Trophoblast cell (in vitro differentiated cells and primary cell): ENCODE data around the gene GAB2.

ENCODE experiments used
- DNase-seq, 2 donors: peaks; one replicate each; pipeline ENCODE4 v3.0.0-alpha.2; 2016
- H2AFZ ChIP-seq: 2 replicates; pipeline ENCODE4 v1.6.1; 2013; ENCODE audit warnings: low read length, moderate library complexity, mild to moderate bottlenecking; ENCODE audit not compliant: insufficient read depth, poor library complexity
- H2AK5ac ChIP-seq: 2 replicates; pipeline ENCODE4 v1.6.1; 2013; ENCODE audit warnings: mild to moderate bottlenecking, low read length
- H2BK120ac ChIP-seq: 2 replicates; pipeline ENCODE4 v1.6.1; 2013; ENCODE audit warnings: low read length, mild to moderate bottlenecking, moderate library complexity; ENCODE audit not compliant: insufficient read depth, poor library complexity
- H2BK12ac ChIP-seq: 2 replicates; pipeline ENCODE4 v1.6.1; 2013; ENCODE audit warnings: mild to moderate bottlenecking, low read length, moderate library complexity
- H2BK5ac ChIP-seq: 2 replicates; pipeline ENCODE4 v1.6.1; 2013; ENCODE audit warnings: low read length, low read depth, moderate library complexity, mild to moderate bottlenecking; ENCODE audit not compliant: poor library complexity
- H3K14ac ChIP-seq: 2 replicates; pipeline ENCODE4 v1.6.1; 2013; ENCODE audit warnings: mild to moderate bottlenecking, low read length
- H3K18ac ChIP-seq: 2 replicates; pipeline ENCODE4 v1.6.1; 2013; ENCODE audit warnings: mild to moderate bottlenecking, low read length
- H3K23ac ChIP-seq: 2 replicates; pipeline ENCODE4 v1.6.1; 2013; ENCODE audit warnings: low read length
- H3K27ac ChIP-seq: 2 replicates; pipeline ENCODE4 v1.5.1; 2013; ENCODE audit warnings: low read depth, mild to moderate bottlenecking, inconsistent platforms, low read length, moderate library complexity
- H3K27me3 ChIP-seq: 2 replicates; pipeline ENCODE4 v1.6.1; 2013; ENCODE audit warnings: inconsistent platforms, mild to moderate bottlenecking, low read length, moderate library complexity; ENCODE audit not compliant: insufficient read depth
- H3K36me3 ChIP-seq, 2 experiments: 1 replicate in 1 of 2; 2 replicates in 1 of 2; pipeline ENCODE4 v1.6.1; 2013; ENCODE audit warnings: low read length in 2 of 2, mild to moderate bottlenecking in 2 of 2, moderate library complexity in 1 of 2; ENCODE audit not compliant: insufficient read depth in 2 of 2, control insufficient read depth in 1 of 2
- H3K4ac ChIP-seq: 2 replicates; pipeline ENCODE4 v1.6.1; 2013; ENCODE audit warnings: low read depth, mild to moderate bottlenecking, low read length, moderate library complexity
- H3K4me1 ChIP-seq, 2 experiments: 1 replicate in 1 of 2; 2 replicates in 1 of 2; pipeline ENCODE4 v1.6.1; 2013; ENCODE audit warnings: low read length in 2 of 2, mild to moderate bottlenecking in 2 of 2, moderate library complexity in 1 of 2; ENCODE audit not compliant: insufficient read depth in 2 of 2, control insufficient read depth in 1 of 2
- H3K4me2 ChIP-seq: 2 replicates; pipeline ENCODE4 v1.6.1; 2013; ENCODE audit warnings: inconsistent platforms, mild to moderate bottlenecking, low read length, moderate library complexity
- H3K4me3 ChIP-seq: 2 replicates; pipeline ENCODE4 v1.5.1; 2013; ENCODE audit warnings: mild to moderate bottlenecking, low read depth, low read length, inconsistent platforms
- H3K79me1 ChIP-seq: one replicate; pipeline ENCODE4 v1.6.1; 2013; ENCODE audit warnings: low read length
- H3K79me2 ChIP-seq: 2 replicates; pipeline ENCODE4 v1.6.1; 2013; ENCODE audit warnings: low read length, mild to moderate bottlenecking; ENCODE audit not compliant: control insufficient read depth, insufficient read depth, poor library complexity
- H3K9ac ChIP-seq: 2 replicates; pipeline ENCODE4 v1.6.1; 2013; ENCODE audit warnings: mild to moderate bottlenecking, low read length
- H3K9me3 ChIP-seq: 2 replicates; pipeline ENCODE4 v1.6.1; 2013; ENCODE audit warnings: low read depth, mild to moderate bottlenecking, control low read depth, inconsistent platforms, low read length; ENCODE audit not compliant: insufficient read depth
- H4K12ac ChIP-seq: 2 replicates; pipeline ENCODE4 v1.6.1; 2013; ENCODE audit warnings: low read depth, mild to moderate bottlenecking, low read length, moderate library complexity
- H4K8ac ChIP-seq: 2 replicates; pipeline ENCODE4 v1.6.1; 2013; ENCODE audit warnings: low read depth, mild to moderate bottlenecking, low read length, moderate library complexity
- H4K91ac ChIP-seq: one replicate; pipeline ENCODE4 v1.6.1; 2013; ENCODE audit warnings: low read depth, mild to moderate bottlenecking, low read length, moderate library complexity
- WGBS: extraction: QIAGEN DNeasy Blood & Tissue Kit; methylation state at CpG from one replicate; pipeline ENCODE4 v1.1.7; 2013; ENCODE audit warnings: missing lambda C conversion rate; ENCODE audit not compliant: insufficient read length, insufficient coverage; ENCODE audit errors: extremely low coverage; 5-methylcytosine and 5-hydroxymethylcytosine counted together

The GAB2 gene

GRCh38 chr11:78199015-78199652 is 218.5 kb downstream of the GAB2 start:
- Histone ChIP-seq H2AK5ac (no peak overlapping the region), H3K4me3 (no peak overlapping the region), H4K8ac (no peak overlapping the region), H3K9ac (no peak overlapping the region), H3K4me2 (no peak overlapping the region), H3K27ac (no peak overlapping the region), H4K12ac (no peak overlapping the region), H3K79me2 (no peaks in the 10 kb centered on the region), H3K36me3 (peaks cover 64 to 67% of the 10 kb centered on the region in 2 experiments), H3K14ac (no peak overlapping the region), H2BK5ac (no peak overlapping the region), H3K18ac (no peak overlapping the region), H3K4me1 (peaks cover 11 to 13% of the 10 kb centered on the region in 2 experiments), H2AFZ (no peak overlapping the region), H4K91ac (no peak overlapping the region), H2BK12ac (no peak overlapping the region), H3K79me1 (no peaks in the 10 kb centered on the region), H2BK120ac (no peak overlapping the region), H3K27me3 (no peaks in the 10 kb centered on the region), H3K23ac (no peak overlapping the region), H3K9me3 (peaks cover 2% of the 10 kb centered on the region), H3K4ac (no peak overlapping the region)
- no peak for DNase-seq
- no CpG with 5 or more reads among the region's 6 CpGs for WGBS

GRCh38 chr11:78197816-78198215 is 219.8 kb downstream of the GAB2 start:
- no peak overlapping the region for H2BK120ac ChIP-seq
- DNase-seq: no peak
- H3K27ac ChIP-seq: no peak overlapping the region
- no peak overlapping the region for H3K14ac ChIP-seq
- H2AK5ac ChIP-seq: no peak overlapping the region
- H2BK12ac ChIP-seq: no peak overlapping the region
- H4K91ac ChIP-seq: no peak overlapping the region
- H3K4me2 ChIP-seq: no peak overlapping the region
- H3K9ac ChIP-seq: no peak overlapping the region
- no peaks in the 10 kb centered on the region for H3K27me3 ChIP-seq
- peaks cover 2% of the 10 kb centered on the region for H3K9me3 ChIP-seq
- H3K36me3 ChIP-seq: peaks cover 60 to 62% of the 10 kb centered on the region in 2 experiments
- no peak overlapping the region for H3K23ac ChIP-seq
- H3K4ac ChIP-seq: no peak overlapping the region
- no peak overlapping the region for H4K8ac ChIP-seq
- H3K79me1 ChIP-seq: no peaks in the 10 kb centered on the region
- H3K18ac ChIP-seq: peak overlapping the region; percentile 1
- no peaks in the 10 kb centered on the region for H3K79me2 ChIP-seq
- H4K12ac ChIP-seq: no peak overlapping the region
- no CpG with 5 or more reads among the region's 8 CpGs for WGBS
- H2AFZ ChIP-seq: no peak overlapping the region
- no peak overlapping the region for H2BK5ac ChIP-seq
- H3K4me3 ChIP-seq: no peak overlapping the region
- H3K4me1 ChIP-seq: peaks cover 7 to 12% of the 10 kb centered on the region in 2 experiments

- no peak overlapping the region for H2AK5ac ChIP-seq
- H2AFZ ChIP-seq: no peak overlapping the region
- WGBS: no CpG with 5 or more reads among the region's 40 CpGs
- H3K36me3 ChIP-seq: peaks cover 62 to 64% of the 10 kb centered on the region in 2 experiments
- H4K8ac ChIP-seq: no peak overlapping the region
- H3K4me2 ChIP-seq: no peak overlapping the region
- H3K9me3 ChIP-seq: peaks cover 2% of the 10 kb centered on the region
- H2BK12ac ChIP-seq: no peak overlapping the region
- no peak overlapping the region for H2BK5ac ChIP-seq
- no peak overlapping the region for H3K18ac ChIP-seq
- H3K23ac ChIP-seq: no peak overlapping the region
- no peak overlapping the region for H3K27ac ChIP-seq
- H3K4me1 ChIP-seq: peaks cover 7 to 12% of the 10 kb centered on the region in 2 experiments
- no peak overlapping the region for H2BK120ac ChIP-seq
- no peak for DNase-seq
- no peak overlapping the region for H3K4me3 ChIP-seq
- H3K4ac ChIP-seq: no peak overlapping the region
- no peaks in the 10 kb centered on the region for H3K27me3 ChIP-seq
- no peaks in the 10 kb centered on the region for H3K79me1 ChIP-seq
- H4K12ac ChIP-seq: no peak overlapping the region
- H4K91ac ChIP-seq: no peak overlapping the region
- H3K14ac ChIP-seq: no peak overlapping the region
- no peaks in the 10 kb centered on the region for H3K79me2 ChIP-seq
- no peak overlapping the region for H3K9ac ChIP-seq
Observed at GRCh38 chr11:78196661-78197091, 220.9 kb downstream of the GAB2 start.

- Histone ChIP-seq H3K79me1 (no peaks in the 10 kb centered on the region), H3K27me3 (no peaks in the 10 kb centered on the region), H4K8ac (no peak overlapping the region), H3K4me1 (peaks cover 12 to 17% of the 10 kb centered on the region in 2 experiments), H2AFZ (no peak overlapping the region), H3K4me2 (no peak overlapping the region), H4K91ac (no peak overlapping the region), H3K9me3 (peaks cover 2% of the 10 kb centered on the region), H3K23ac (no peak overlapping the region), H3K18ac (no peak overlapping the region), H4K12ac (no peak overlapping the region), H3K9ac (no peak overlapping the region), H2BK12ac (no peak overlapping the region), H2AK5ac (no peak overlapping the region), H3K36me3 (peaks cover 58 to 62% of the 10 kb centered on the region in 2 experiments), H2BK120ac (no peak overlapping the region), H2BK5ac (no peak overlapping the region), H3K4me3 (no peak overlapping the region), H3K79me2 (peaks cover 4% of the 10 kb centered on the region), H3K14ac (no peak overlapping the region), H3K27ac (no peak overlapping the region), H3K4ac (no peak overlapping the region)
- DNase-seq: no peak
- no CpG with 5 or more reads among the region's 60 CpGs for WGBS
Observed at GRCh38 chr11:78195917-78196560, 221.6 kb downstream of the GAB2 start.
